Small intestine (tissue), 7 donors: ENCODE measurements around the gene ARL15. TPM values are rescaled to one million over a fixed set of nuclear protein-coding genes. Genes with fewer than 3 reads are reported as not detected.
"Not testable (repeated sequence)": the region's sequence is repeated elsewhere in the genome, so short reads cannot be mapped to it uniquely, and the experiment has no call there.

Experiments used
- DNase-seq, 2 donors: peaks; one replicate each; pipeline versions ENCODE4 v3.0.0 to v3.0.0-alpha.2; 2013
- FAIRE-seq: peaks from 2 replicates; lab custom pipeline; 2012; peaks lifted over from hg19 to GRCh38; lab: Jason Lieb, UNC
- H3K27ac ChIP-seq, 3 donors: one replicate each; pipeline ENCODE4 v1.5.1; 2013; ENCODE audit warnings: low read length in 2 of 3, mild to moderate bottlenecking in 2 of 3, control low read depth in 1 of 3, inconsistent platforms in 1 of 3, low read depth in 1 of 3, moderate library complexity in 1 of 3
- H3K27me3 ChIP-seq, 3 donors: one replicate each; pipeline ENCODE4 v1.6.1; 2013; ENCODE audit warnings: low read length in 3 of 3, inconsistent platforms in 1 of 3; ENCODE audit not compliant: control insufficient read depth in 3 of 3, insufficient read depth in 3 of 3
- H3K36me3 ChIP-seq, 3 donors: one replicate each; pipeline ENCODE4 v1.6.1; 2013; ENCODE audit warnings: low read length in 3 of 3, inconsistent platforms in 1 of 3, low read depth in 1 of 3, mild to moderate bottlenecking in 1 of 3, moderate library complexity in 1 of 3; ENCODE audit not compliant: control insufficient read depth in 3 of 3, insufficient read depth in 2 of 3
- H3K4me1 ChIP-seq, 3 donors: one replicate each; pipeline ENCODE4 v1.6.1; 2013; ENCODE audit warnings: low read length in 2 of 3, inconsistent platforms in 1 of 3, low read depth in 1 of 3, mild to moderate bottlenecking in 1 of 3, moderate library complexity in 1 of 3; ENCODE audit not compliant: control insufficient read depth in 3 of 3, insufficient read depth in 2 of 3
- H3K4me3 ChIP-seq, 3 donors: one replicate each; pipeline ENCODE4 v1.5.1; 2013; ENCODE audit warnings: low read length in 3 of 3, control low read depth in 1 of 3, inconsistent platforms in 1 of 3, low read depth in 1 of 3, mild to moderate bottlenecking in 1 of 3, moderate library complexity in 1 of 3
- H3K9me3 ChIP-seq, 2 donors: one replicate each; pipeline ENCODE4 v1.6.1; 2013; ENCODE audit warnings: low read depth in 1 of 2, low read length in 1 of 2; ENCODE audit not compliant: control insufficient read depth in 2 of 2, insufficient read depth in 1 of 2
- WGBS, 3 donors: extraction: QIAGEN DNeasy Blood & Tissue Kit; methylation state at CpG; one replicate each; pipeline ENCODE4 v1.1.7; 2013; 5-methylcytosine and 5-hydroxymethylcytosine counted together
- polyA plus RNA-seq, 4 donors: library from polyadenylated mRNA; stranded (reverse) in 3 of 4; unstranded in 1 of 4; fragments of 200-250 nt in 3 of 4; fragments of 120-200 nt in 1 of 4; gene quantifications; one replicate each; pipeline versions ENCODE4 v1.2.1 to v1.2.3, GENCODE V29; 2013
- donor health status: healthy with polysubstance abuse.
- donor health status: control.
- donor health status: control.
- donor health status: Bipolar disorder and iron deficiency.
- donor health status: healthy.

ARL15 gene
- polyA plus RNA-seq, 4 donors, result 16.5 to 61.9 (median 20.5) TPM

DNA sequence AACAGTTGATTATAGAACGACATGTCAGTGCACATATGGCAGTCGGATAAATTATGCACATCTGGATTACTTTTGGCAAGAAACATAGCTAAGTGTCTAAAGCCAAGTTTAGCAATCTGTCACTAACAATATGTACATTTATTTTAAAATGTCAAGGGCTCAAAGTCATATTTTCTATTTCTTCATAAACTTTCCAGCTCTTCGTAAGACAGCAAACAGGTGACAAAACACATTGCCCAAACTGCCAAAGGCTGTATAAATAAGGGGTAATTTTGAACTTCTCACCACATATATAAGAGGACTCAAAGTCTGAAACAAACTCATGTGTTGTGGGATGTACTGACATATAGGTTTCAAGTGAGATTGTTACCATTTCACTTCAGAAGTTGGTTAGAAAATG is 237.2 kb downstream of the ARL15 start:
- H3K27me3 ChIP-seq, result no peaks in the 10 kb centered on the region
- 61 to 91% (median 87%) methylated on average over 3 of the region's 3 CpGs for WGBS, 3 donors
- FAIRE-seq, result no peak
- H3K4me1 ChIP-seq, result no peaks in the 10 kb centered on the region
- no peak overlapping the region for H3K4me3 ChIP-seq
- H3K27ac ChIP-seq, result no peak overlapping the region
- no peaks in the 10 kb centered on the region for H3K9me3 ChIP-seq
- peaks cover 0 to 8% (median 0%) of the 10 kb centered on the region in 3 donors for H3K36me3 ChIP-seq
- DNase-seq, result no peak

DNA sequence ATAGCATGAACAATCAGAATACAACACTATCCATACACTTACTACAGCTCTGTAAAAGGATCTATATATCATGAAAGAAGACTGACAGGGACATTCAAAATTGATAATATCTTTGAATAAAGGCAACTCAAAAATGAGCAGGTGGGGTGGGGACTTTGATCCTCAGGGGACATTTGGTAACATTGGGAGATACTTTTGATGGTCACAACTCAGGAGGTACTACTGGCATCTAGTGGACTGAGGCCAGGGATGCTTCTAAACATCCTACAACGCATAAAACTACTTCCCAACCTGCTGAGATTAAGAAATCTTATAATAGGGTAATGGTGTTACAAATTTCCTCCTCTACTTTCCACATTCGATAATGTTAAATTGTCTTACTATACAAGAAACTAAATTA is 243.9 kb downstream of the ARL15 start:
- WGBS, 3 donors, result 92 to 96% (median 95%) methylated on average over 2 of the region's 2 CpGs
- no peak for FAIRE-seq
- H3K36me3 ChIP-seq, result peaks cover 0 to 8% (median 0%) of the 10 kb centered on the region in 3 donors

DNA sequence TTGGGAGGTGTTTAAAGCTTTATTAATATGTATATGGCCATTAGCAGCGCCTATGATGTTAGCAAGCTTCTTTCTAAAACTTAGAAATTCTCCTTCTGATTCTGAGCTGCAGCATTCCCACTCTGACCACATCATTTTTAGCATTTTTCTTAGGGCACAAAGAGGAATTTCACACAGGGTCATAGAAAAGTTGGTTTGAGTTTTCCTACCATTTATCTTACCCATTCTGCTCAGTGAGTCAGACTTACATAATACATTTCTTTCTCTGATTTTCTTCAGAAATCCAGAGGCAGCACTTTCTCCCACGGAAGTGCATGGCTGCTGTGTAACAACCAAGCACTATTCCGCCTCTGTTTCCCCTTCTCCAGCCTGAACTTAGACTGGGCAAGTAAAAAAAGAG is 246.6 kb downstream of the ARL15 start:
- Histone ChIP-seq H3K27ac (no peak overlapping the region), H3K4me1 (no peaks in the 10 kb centered on the region), H3K9me3 (no peaks in the 10 kb centered on the region), H3K4me3 (no peak overlapping the region), H3K27me3 (no peaks in the 10 kb centered on the region), H3K36me3 (peaks cover 0 to 8% (median 0%) of the 10 kb centered on the region in 3 donors)
- FAIRE-seq (no peak), DNase-seq (no peak)
- WGBS, 3 donors, result 81 to 97% (median 91%) methylated on average over 3 of the region's 3 CpGs

More for the DNA sequence above, 243.9 kb downstream of the ARL15 start:
- Histone ChIP-seq H3K4me3 (no peak overlapping the region), H3K27me3 (no peaks in the 10 kb centered on the region), H3K9me3 (no peaks in the 10 kb centered on the region), H3K4me1 (no peaks in the 10 kb centered on the region), H3K27ac (no peak overlapping the region)
- no peak for DNase-seq

DNA sequence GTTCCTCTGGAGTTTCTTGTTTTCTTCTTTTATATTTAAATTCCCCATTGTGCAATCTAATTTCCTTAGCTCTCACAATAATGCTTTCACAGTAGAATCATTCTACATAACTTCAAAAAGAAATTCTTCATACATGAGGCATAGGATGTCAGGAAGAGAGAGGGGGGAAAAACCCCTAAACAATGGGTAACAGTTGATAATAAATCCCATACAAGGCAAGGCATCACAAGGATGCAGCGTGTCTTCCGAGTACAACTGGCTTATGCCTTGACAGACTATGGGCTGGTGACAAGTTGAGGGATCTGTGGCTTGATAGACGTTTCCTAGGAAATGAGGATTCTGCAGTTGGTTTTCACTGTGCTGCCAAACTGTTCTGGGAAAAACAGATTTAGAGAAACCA is 247.4 kb downstream of the ARL15 start:
- DNase-seq (no peak), FAIRE-seq (no peak)
- Histone ChIP-seq H3K4me3 (no peak overlapping the region), H3K27ac (no peak overlapping the region), H3K9me3 (no peaks in the 10 kb centered on the region), H3K4me1 (no peaks in the 10 kb centered on the region), H3K36me3 (peaks cover 0 to 8% (median 0%) of the 10 kb centered on the region in 3 donors), H3K27me3 (no peaks in the 10 kb centered on the region)
- 87 to 95% (median 89%) methylated on average over 3 of the region's 3 CpGs for whole genome bisulfite sequencing, 3 donors

DNA sequence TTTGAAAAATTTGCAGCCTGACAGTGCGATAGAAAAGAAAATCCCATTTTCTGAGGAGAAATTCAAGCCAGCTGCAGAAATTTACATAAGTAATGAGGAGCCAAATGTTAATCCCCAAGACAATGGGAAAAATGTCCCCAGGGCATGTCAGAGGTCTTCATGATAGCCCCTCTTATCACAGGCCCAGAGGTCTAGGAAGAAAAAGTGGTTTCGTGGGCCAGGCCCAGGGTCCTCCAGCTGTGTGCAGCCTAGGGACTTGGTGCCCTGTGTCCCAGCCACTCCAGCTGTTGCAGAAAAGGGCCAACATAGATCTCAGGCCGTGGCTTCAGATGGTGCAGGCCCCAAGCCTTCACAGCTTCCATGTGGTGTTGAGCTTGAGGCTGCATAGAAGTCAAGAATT is 249.5 kb downstream of the ARL15 start:
- not testable (repeated sequence) for H3K4me1 ChIP-seq, H3K27me3 ChIP-seq, FAIRE-seq, H3K36me3 ChIP-seq, DNase-seq, H3K4me3 ChIP-seq, H3K27ac ChIP-seq, H3K9me3 ChIP-seq
- 76 to 95% (median 93%) methylated on average over 3 of the region's 3 CpGs for WGBS, 3 donors

DNA sequence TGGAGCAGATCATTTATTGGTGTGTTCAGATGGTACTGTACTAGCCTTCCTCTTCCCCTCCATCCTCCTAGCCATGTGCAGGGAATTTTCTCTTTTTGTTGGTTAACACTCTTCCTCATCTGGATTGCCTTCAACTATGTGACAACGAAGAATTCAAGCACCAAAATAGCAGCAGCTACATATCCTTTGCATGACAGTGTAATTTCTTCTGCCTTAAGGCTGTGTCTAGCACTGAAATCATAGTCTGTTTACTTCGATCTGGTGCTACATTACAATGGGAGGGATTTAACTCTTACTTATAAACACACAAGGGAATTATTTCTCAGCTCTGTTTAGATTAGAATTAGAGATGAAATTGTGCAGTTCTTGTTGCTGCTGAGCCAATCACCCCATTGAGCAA is 260.4 kb downstream of the ARL15 start:
- Histone ChIP-seq H3K9me3 (no peaks in the 10 kb centered on the region), H3K27ac (no peak overlapping the region), H3K4me3 (no peak overlapping the region), H3K4me1 (peaks cover 0 to 13% (median 0%) of the 10 kb centered on the region in 3 donors), H3K36me3 (no peaks in the 10 kb centered on the region), H3K27me3 (no peaks in the 10 kb centered on the region)
- DNase-seq, result no peak
- WGBS, 3 donors, result 62 to 91% (median 81%) methylated on average over 2 of the region's 2 CpGs
- no peak for FAIRE-seq

DNA sequence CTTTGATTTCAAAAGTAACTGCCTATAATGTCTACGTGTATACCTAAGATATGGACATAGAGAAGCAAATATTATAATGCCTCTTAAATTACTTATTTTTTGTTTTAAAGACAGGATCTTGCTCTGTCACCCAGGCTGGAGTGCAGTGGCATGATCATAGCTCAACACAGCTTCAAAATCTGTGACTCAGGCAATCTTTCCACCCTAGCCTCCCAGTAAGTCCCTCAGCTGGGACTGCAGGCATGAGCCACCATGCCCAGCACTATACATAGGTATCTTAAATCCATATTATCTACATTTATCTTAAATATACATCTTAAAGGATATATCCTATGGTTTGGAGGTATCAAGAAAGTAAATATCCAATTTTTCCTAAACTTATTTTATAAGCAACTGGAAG is 261.2 kb downstream of the ARL15 start:
- Histone ChIP-seq H3K4me3 (no peak overlapping the region), H3K9me3 (no peaks in the 10 kb centered on the region), H3K36me3 (no peaks in the 10 kb centered on the region), H3K27me3 (no peaks in the 10 kb centered on the region), H3K27ac (no peak overlapping the region), H3K4me1 (peaks cover 0 to 14% (median 0%) of the 10 kb centered on the region in 3 donors)
- DNase-seq, result no peak
- FAIRE-seq, result no peak
- WGBS, 3 donors, result 94% methylated on average over 1 of the region's 1 CpG

DNA sequence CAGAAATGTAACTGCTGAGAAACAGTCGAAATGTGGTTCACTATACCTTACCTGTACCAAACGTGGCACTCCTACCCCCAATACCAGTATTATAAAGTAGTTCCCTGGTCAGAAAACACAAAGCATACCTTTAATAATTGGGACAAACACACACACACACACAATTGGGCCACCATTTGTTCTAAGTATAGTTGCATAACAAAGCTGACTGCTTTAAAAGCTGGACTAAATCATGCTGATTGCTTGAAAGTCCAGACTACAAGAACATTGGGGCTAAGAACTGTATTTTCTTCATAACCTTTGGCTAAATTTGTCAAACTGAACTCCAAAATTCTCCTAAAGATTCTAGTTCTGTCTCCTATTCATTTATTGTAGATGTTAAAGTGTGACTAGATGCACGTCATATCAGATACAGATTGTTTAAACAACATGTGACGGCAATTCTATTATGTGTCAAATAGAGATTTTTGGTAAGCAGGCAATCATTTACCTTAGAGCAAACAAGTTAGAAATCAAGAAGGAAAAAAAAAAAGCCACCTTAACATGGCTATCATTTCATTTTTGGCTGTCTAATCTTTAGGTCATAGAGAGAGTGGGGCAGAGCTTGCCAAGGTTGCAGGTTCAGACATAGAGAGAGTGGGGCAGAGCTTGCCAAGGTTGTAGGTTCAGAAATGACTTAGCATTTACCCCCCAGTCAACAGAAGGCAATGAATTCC is 265.1 kb downstream of the ARL15 start:
- Histone ChIP-seq H3K9me3 (no peaks in the 10 kb centered on the region), H3K4me1 (peaks cover 0 to 14% (median 0%) of the 10 kb centered on the region in 3 donors), H3K36me3 (no peaks in the 10 kb centered on the region), H3K4me3 (no peak overlapping the region), H3K27me3 (no peaks in the 10 kb centered on the region), H3K27ac (peak overlapping the region in 1 of 3 donors; percentile 12)
- 66 to 78% (median 70%) methylated on average over 4 of the region's 4 CpGs for WGBS, 3 donors
- FAIRE-seq (no peak), DNase-seq (peak in 1 of 2 donors; percentile 46)
